Panc1 (cell line): ENCODE measurements around the gene LIPE. TPM values are rescaled to one million over a fixed set of nuclear protein-coding genes. Genes with fewer than 3 reads are reported as not detected.

Experiments
- ATAC-seq: fragments of 200-7000 bp; cut with Tn5 transposase; 2 replicates; pipeline ENCODE4 v1.9.1; 2020; ENCODE audit warnings: mild to moderate bottlenecking, moderate library complexity
- BruUV-seq: library from RNA; stranded (reverse); fragments of 400-500 nt; replicated peaks from 2 replicates; lab custom pipeline; 2021; lab: Mats Ljungman, UMichigan
- CTCF ChIA-PET: fragments of 300-600 bp; sonication (Branson Sonifier 250); formaldehyde crosslinking; loops from one replicate; lab custom pipeline; 2022; ENCODE audit warnings: antibody characterized with exemption; lab: Charles Lee
- POLR2A ChIA-PET: fragments of 300-600 bp; sonication (Branson Sonifier 250); formaldehyde crosslinking; loops from one replicate; lab custom pipeline; 2022; ENCODE audit warnings: antibody characterized with exemption; lab: Charles Lee
- DNase-seq: peaks from one replicate; pipeline ENCODE4 v3.0.0-alpha.2; 2010; ENCODE audit warnings: low read depth, low spot score
- H3K27ac ChIP-seq: 2 replicates; pipeline ENCODE4 v1.5.1; 2011; ENCODE audit warnings: mild to moderate bottlenecking, low read length, inconsistent platforms
- H3K27me3 ChIP-seq: fragments of 200-500 bp; sonication (Bioruptor generic); 2 replicates; pipeline ENCODE4 v1.6.0; 2014; ENCODE audit warnings: low read length, inconsistent platforms; ENCODE audit not compliant: control insufficient read depth, insufficient read depth
- H3K36me3 ChIP-seq: fragments of 200-500 bp; sonication (Bioruptor generic); 2 replicates; pipeline ENCODE4 v1.5.1; 2014; ENCODE audit warnings: inconsistent platforms, mild to moderate bottlenecking, low read length, moderate library complexity; ENCODE audit not compliant: control insufficient read depth, insufficient read depth
- H3K4me1 ChIP-seq: 2 replicates; pipeline ENCODE4 v1.5.1; 2011; ENCODE audit warnings: inconsistent platforms, mild to moderate bottlenecking, low read length, moderate library complexity; ENCODE audit not compliant: control insufficient read depth, insufficient read depth
- H3K4me3 ChIP-seq, 2 experiments: 2 replicates each; pipeline ENCODE4 v1.5.1; 2011 to 2012; ENCODE audit warnings: low read depth in 2 of 2, low read length in 2 of 2, mild to moderate bottlenecking in 2 of 2, inconsistent platforms in 1 of 2, moderate library complexity in 1 of 2
- H3K9me3 ChIP-seq: fragments of 200-500 bp; sonication (Bioruptor generic); 2 replicates; pipeline ENCODE4 v1.5.1; 2014; ENCODE audit warnings: low read depth, mild to moderate bottlenecking, inconsistent platforms, low read length, moderate library complexity; ENCODE audit not compliant: control insufficient read depth, insufficient read depth
- CTCF ChIP-seq: fragments of 450-650 bp; IDR thresholded peaks from 2 replicates; pipeline ENCODE4 v1.5.1; 2017; ENCODE audit warnings: mild to moderate bottlenecking
- POLR2AphosphoS5 ChIP-seq: IDR thresholded peaks from 2 replicates; pipeline ENCODE4 v1.6.1; 2012; ENCODE audit warnings: mild to moderate bottlenecking, low read depth, low read length, moderate library complexity
- REST ChIP-seq, 2 experiments: IDR thresholded peaks; 2 replicates each; pipeline ENCODE4 v1.6.1; 2011 to 2012; ENCODE audit warnings: low read depth in 2 of 2, control low read depth in 1 of 2, low read length in 1 of 2, mild to moderate bottlenecking in 1 of 2, moderate library complexity in 1 of 2; ENCODE audit not compliant: insufficient read depth in 1 of 2
- SIN3A ChIP-seq: IDR thresholded peaks from 2 replicates; pipeline ENCODE4 v1.6.1; 2012; ENCODE audit warnings: low read depth, mild to moderate bottlenecking, low read length, moderate library complexity, borderline replicate concordance; ENCODE audit not compliant: insufficient read depth
- TCF7L2 ChIP-seq: IDR thresholded peaks from 2 replicates; pipeline ENCODE4 v1.6.1; 2011; ENCODE audit warnings: mild to moderate bottlenecking, low read depth, low read length, inconsistent platforms
- in situ Hi-C: cut with HindIII; loops from 2 replicates; pipeline ENCODE4 v1.10.0; 2016; ENCODE audit warnings: low sequenced_read_pairs, low pct_unique_long_range_greater_than_20kb
- intact Hi-C: fragments of 100-400 bp; cut with micrococcal nuclease; formaldehyde crosslinking; loops from one replicate; pipeline ENCODE4 v1.10.0; 2022; ENCODE audit not compliant: unreplicated experiment
- total RNA-seq: library from RNA; stranded (reverse); gene quantifications from one replicate; pipeline ENCODE4 v1.2.1, GENCODE V29; 2021; ENCODE audit not compliant: unreplicated experiment

Gene LIPE
- total RNA-seq, 1 experiment from 2014 or later, result 3.4 TPM

- in situ Hi-C loops (no loop called here), intact Hi-C loops (loop anchor here (5.0 kb wide), 1 partner anchor 361 kb away; no protein-coding TSS in a partner anchor)
- no peaks in the 10 kb centered on the region for H3K36me3 ChIP-seq
- no peaks in the 10 kb centered on the region; the same call in 1 of the 2 replicates for H3K4me1 ChIP-seq
- no peaks in the 10 kb centered on the region for H3K9me3 ChIP-seq
- TF ChIP-seq TCF7L2 (no peak), SIN3A (no peak), POLR2AphosphoS5 (no peak), REST (IDR thresholded peaks at IDR 0.05; ENCODE audit: insufficient read depth in 1 of 2, low read depth in 2 of 2, low read length in 1 of 2) (no peak), CTCF (no peak)
- H3K27me3 ChIP-seq, result no peaks in the 10 kb centered on the region
- no peak overlapping the region for H3K27ac ChIP-seq
- DNase-seq (no peak), ATAC-seq (no peak)
- no peak overlapping the region for H3K4me3 ChIP-seq
- POLR2A ChIA-PET, result interaction anchor here (0.6 kb wide), 1 partner anchor 132 kb away, joined by 5 read pairs; no protein-coding TSS in a partner anchor
- no TSS peak for BruUV-seq
- CTCF ChIA-PET, result no interaction called here
These were observed 545 bp downstream of the LIPE start for GRCh38 chr19:42426643-42427042.

- ChIA-PET POLR2A (no interaction called here), CTCF (interaction anchor here (0.8 kb wide), 1 partner anchor 11 kb away, joined by 4 read pairs; no protein-coding TSS in a partner anchor)
- Histone ChIP-seq H3K4me3 (no peak overlapping the region), H3K36me3 (no peaks in the 10 kb centered on the region), H3K27me3 (no peaks in the 10 kb centered on the region), H3K4me1 (no peaks in the 10 kb centered on the region; the same call in 1 of the 2 replicates), H3K9me3 (no peaks in the 10 kb centered on the region), H3K27ac (no peak overlapping the region)
- ATAC-seq (no peak), DNase-seq (no peak)
- BruUV-seq, result no TSS peak
- intact Hi-C loops (loop anchor here (5.0 kb wide), 1 partner anchor 363 kb away; no protein-coding TSS in a partner anchor), in situ Hi-C loops (no loop called here)
- TF ChIP-seq CTCF (no peak; the same call in 1 of the 2 replicates), POLR2AphosphoS5 (no peak), SIN3A (no peak), TCF7L2 (no peak), REST (IDR thresholded peaks at IDR 0.05; ENCODE audit: insufficient read depth in 1 of 2, low read depth in 2 of 2, low read length in 1 of 2) (no peak)
These were observed 2.5 kb downstream of the LIPE start for GRCh38 chr19:42424712-42425131.
